Measurements from ENCODE around the gene TRIM40.
"Not testable (repeated sequence)": the region's sequence is repeated elsewhere in the genome, so short reads cannot be mapped to it uniquely, and the experiment has no call there.

Gene TRIM40

DNA sequence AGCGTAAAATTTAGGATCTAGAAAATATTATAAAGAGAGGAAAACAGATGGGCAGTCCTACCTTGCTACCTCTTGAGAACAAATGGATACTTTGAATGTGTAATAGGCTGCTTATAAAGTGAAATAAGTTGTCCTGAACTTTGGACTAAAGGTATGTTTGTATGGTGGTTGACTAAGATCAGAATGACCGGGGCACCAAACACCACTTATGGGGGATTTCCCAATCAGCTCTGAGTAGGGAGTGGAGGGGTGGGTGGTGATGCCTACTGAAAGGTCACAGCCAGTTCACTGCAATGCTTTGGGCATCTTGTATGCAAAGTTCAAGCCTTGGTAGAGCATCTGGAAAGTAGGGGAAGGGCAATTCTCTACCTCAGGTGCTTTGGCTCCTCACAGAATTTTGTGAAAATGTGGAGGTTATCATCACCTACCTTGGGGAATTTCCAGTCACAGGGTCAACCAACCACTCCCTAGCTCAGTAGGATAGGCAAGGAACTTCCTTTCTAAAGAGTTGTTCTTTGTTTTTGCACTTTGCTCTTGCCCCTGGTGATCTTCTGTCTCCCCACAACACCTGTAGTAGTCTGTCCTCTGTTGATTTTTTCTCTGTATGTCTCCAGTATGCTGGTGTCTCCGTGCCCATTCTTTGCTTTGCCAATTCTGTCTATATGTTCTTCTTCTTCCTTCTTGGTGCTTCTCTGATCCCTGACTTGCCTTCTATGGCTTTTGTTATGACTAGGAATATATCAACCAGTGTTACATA, 22.8 kb upstream of the TRIM40 start, which contains the start of gene TRIM31:
Gene TRIM31 (minus strand): TSS at position 88 of the 757 bp plus-strand sequence. CDS start 285 bp downstream, outside the sequence.
- DNase-seq (ENCODE audit: low read depth, low spot score), result no peak

GRCh38 chr6:30113841-30114240, 22.1 kb upstream of the TRIM40 start:
- DNase-seq (ENCODE audit: low read depth, low spot score), result no peak

GRCh38 chr6:30116724-30117123, 19.2 kb upstream of the TRIM40 start:
- DNase-seq (ENCODE audit: low read depth, low spot score), result no peak

DNA sequence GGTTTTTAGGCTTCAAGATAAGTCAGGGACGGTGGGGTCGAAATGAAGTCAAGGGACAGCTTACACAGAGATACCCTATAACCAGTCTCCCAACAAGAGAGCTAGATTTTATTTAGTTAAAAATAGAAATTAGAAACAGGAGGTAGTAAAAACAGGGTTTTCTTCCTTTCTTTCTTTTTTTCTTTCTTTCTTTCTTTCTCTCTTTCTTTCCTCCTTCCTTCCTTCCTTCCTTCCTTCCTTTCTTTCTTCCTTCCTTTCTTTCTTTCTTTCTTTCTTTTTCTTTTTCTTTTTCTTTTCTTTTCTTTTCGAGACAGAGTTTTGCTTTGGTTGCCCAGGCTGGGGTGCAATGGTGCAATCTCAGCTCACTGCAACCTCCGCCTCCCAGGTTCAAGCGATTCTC, 17.2 kb upstream of the TRIM40 start:
- not testable (repeated sequence) for DNase-seq (ENCODE audit: low read depth, low spot score)

GRCh38 chr6:30121446-30122366, 14.2 kb upstream of the TRIM40 start:
- DNase-seq (ENCODE audit: low read depth, low spot score), result no peak

GRCh38 chr6:30122515-30122914, 13.4 kb upstream of the TRIM40 start:
- no peak for DNase-seq (ENCODE audit: low read depth, low spot score)

- no peak for DNase-seq (ENCODE audit: low read depth, low spot score)
Observed at GRCh38 chr6:30127238-30128093, 8.5 kb upstream of the TRIM40 start.

GRCh38 chr6:30129265-30130178, 6.4 kb upstream of the TRIM40 start:
- no peak for DNase-seq (ENCODE audit: low read depth, low spot score)

- DNase-seq (ENCODE audit: low read depth, low spot score), result no peak
Observed at GRCh38 chr6:30130179-30130679, 5.7 kb upstream of the TRIM40 start.

DNA sequence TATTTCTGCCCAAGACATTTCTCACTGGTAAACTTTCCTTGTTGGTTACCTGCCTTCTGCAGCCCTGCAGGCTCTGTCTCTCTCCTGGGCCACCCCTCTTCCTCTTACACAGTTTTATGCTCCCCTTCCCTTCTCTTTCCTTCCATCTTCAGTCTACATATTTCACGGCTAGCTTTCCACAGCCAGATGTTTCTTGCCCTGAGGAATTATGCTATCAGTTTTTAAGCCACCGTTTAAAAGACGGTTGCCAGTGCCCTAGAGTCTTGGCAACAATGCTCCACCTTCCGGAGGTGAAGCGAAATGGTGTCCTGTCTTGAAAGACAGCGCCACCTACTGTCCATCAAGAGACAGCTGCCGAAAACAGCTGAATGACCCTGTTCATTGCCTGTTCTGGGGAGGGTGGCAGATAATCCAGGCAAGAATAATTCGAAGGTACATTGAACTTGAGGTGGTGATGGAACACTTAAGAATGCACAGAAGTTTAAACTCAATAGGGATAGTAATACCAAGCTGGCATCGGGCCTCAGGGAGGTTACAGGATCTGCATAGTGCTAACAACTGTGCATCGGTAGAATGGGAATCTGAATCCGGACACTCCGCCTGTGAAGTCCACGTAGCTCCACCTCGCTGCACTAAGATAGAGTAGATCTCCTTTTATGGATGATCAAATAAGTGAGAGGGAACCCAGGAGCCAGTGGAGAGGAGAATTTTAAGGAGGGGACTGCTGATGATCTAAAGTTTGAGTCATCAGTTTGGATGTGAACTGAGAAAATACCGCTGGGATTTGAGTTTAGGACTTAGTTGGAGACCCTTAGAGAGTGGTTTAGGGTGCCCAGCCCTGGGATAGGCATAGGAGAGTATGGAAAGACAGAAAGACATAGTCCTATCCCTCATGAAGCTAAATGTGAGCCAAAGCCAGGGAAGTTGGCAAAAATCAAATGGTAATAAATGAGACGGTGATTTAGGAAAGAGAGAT, 4.8 kb upstream of the TRIM40 start:
- DNase-seq (ENCODE audit: low read depth, low spot score), result peak; percentile 45

DNA sequence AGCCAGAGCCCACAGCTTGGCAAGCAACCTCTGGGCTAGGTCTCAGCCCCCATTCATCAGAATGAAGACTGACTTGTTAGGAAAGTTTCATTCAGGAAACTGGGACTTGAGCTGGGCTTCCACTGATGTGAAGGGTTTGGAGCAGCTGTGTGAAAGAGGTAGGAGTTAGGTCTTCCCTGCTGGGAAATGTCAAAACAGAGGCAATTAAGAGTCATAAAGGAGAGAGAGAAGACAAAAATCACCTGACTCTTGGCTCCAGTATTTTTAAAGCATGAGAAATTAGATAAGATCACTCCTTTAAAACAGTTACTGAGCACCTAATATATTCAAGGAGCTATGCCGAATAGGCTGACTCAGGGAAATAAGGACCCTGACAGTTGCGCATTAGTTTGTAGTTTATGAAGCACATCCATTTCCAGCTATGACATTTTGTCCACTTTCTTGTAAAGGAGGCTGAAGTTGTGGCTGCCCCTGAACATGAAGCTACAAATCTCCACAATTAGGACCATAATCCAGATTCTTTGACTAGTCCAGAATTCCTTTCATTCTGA, 3.9 kb upstream of the TRIM40 start:
- no peak for DNase-seq (ENCODE audit: low read depth, low spot score)

DNA sequence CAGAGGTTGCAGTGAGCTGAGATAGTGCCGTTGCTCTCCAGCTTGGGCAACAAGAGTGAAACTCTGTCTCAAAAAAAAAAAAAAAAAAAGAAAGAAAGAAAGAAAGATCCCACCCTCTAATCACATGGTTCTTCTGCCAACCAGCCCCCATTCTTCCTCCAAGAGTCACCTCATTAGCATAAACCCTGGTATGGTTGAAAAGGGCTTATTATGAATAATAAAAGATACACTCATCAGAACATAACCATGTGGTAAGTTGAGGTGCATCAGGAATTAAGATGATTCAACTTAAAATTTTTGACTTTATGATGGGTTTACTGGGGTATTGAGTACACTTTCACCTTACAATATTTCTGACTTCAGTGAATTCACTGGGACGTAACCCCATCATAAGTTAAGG, 793 bp upstream of the TRIM40 start:
- no peak for DNase-seq (ENCODE audit: low read depth, low spot score)

- DNase-seq (ENCODE audit: low read depth, low spot score), result no peak
Observed at GRCh38 chr6:30136570-30137286, 788 bp downstream of the TRIM40 start.

GRCh38 chr6:30140240-30140639, 4.3 kb downstream of the TRIM40 start:
- not testable (repeated sequence) for DNase-seq (ENCODE audit: low read depth, low spot score)

DNA sequence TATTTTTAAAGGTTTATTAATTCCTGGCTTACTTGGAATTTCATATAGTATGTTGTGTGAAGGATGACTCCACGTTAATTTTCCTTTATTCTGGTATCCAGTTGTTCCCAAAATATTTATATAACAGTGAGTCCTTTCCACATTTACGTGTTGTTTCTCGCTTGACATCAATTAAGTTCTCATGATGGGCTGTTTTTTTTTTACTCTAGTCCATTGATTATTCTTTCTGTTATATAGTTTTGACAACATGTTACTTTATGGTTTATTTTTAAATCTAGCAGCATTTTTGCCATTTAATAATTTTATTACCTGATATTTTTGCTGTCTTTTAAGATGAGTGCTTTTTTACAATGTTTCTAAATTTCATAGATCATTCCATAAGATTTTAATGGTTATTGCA, 6.7 kb downstream of the TRIM40 start:
- no peak for DNase-seq (ENCODE audit: low read depth, low spot score)

DNA sequence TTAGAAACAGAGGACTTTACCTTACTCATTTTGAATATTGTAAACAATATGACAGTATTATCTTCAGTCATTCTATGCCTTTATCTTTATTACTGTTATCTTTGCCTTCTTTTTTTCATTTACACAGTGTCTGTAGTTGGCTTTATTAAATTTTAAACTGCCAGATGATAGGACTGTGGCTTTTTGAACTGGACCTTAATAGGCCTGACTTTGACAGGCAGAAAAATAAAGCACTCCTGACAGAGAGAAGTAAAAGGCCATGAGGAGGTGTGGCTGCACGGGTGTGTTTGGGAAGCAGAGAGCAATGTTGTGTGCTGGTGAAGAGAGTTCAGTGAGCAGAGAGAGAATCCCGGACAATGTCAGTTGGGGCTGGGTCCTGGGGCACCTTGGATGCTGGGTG, 7.8 kb downstream of the TRIM40 start:
- no peak for DNase-seq (ENCODE audit: low read depth, low spot score)

GRCh38 chr6:30144811-30145210, 8.9 kb downstream of the TRIM40 start:
- no peak for DNase-seq (ENCODE audit: low read depth, low spot score)

GRCh38 chr6:30145818-30146217, 9.9 kb downstream of the TRIM40 start:
- DNase-seq (ENCODE audit: low read depth, low spot score), result no peak
